ENCODE measurements around the gene HHLA2.
A peak's percentile ranks its signal among the peaks of the same experiment; 100 is the strongest.

HHLA2 gene

DNA sequence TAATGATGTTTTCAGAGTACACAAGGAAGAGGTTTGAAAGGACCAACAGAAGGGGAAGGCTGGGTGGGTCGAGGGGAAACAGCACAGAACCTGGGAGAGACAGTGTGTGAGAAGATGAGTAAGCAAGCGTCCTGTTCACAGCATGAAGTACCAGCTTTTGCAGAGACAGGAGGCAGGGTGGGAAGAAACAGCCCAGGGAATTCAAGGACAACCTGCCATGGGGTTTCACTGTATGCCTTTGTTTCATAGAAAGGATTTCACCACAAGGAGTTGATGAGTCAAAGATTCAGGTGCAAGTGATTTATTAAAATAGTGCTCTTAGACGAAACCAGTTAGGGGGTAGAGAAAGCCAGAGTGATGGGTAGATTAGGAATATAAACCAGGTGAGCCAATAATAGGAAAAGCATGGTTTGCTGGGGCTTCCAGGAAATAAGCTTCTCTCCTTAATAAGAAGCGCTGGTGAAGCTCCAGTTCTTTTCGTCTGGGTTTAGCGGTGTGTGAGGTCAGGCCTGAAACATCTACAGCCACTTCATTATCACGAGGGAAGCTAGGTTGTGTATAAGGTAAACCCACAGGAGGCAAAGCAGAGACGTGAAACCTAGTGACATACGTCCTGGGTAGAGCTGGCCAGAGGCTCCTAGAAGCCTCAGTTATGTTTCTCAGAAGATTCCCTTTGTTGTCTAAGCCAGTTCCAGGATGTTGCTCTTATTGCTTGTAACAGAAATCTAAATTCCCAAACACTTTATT is 3.9 kb downstream of the HHLA2 start:
- DNase-seq = no peak

GRCh38 chr3:108301695-108302404 is 5.5 kb downstream of the HHLA2 start:
- no peak for DNase-seq

- DNase-seq = no peak
Measured at GRCh38 chr3:108302570-108302969, 6.2 kb downstream of the HHLA2 start.

GRCh38 chr3:108305484-108306172 is 9.3 kb downstream of the HHLA2 start:
- no peak for DNase-seq

GRCh38 chr3:108311797-108312196 is 15.4 kb downstream of the HHLA2 start:
- DNase-seq = no peak

GRCh38 chr3:108312656-108313055 is 16.3 kb downstream of the HHLA2 start:
- DNase-seq = no peak

DNA sequence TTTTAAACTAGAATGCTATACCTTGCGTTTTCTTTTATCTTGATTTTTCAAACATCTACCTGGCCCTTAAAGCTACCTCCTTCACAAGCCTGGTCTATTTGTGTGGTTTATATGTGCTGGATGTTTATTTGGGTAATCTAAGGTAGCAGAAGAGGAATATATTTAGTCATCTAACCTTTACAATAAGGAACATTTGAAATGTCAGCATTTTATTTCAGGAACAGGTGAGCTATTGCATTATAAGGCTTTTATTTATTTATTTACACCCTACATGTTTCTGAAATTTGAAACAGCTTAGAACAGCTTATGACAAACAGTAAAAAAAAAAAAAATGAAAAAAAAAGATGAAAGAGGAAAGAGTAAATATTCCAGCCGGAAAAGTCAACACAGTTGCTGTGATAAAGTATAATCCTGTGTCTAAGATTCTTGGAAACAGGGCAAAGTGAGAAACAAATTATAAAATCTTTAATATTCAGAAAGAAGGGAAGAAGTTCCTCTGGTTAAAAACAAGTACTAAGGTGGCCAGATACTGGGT is 19.5 kb downstream of the HHLA2 start:
- no peak for DNase-seq

- DNase-seq = peak; percentile 79
Measured at GRCh38 chr3:108319428-108320082, 23.2 kb downstream of the HHLA2 start.

DNA sequence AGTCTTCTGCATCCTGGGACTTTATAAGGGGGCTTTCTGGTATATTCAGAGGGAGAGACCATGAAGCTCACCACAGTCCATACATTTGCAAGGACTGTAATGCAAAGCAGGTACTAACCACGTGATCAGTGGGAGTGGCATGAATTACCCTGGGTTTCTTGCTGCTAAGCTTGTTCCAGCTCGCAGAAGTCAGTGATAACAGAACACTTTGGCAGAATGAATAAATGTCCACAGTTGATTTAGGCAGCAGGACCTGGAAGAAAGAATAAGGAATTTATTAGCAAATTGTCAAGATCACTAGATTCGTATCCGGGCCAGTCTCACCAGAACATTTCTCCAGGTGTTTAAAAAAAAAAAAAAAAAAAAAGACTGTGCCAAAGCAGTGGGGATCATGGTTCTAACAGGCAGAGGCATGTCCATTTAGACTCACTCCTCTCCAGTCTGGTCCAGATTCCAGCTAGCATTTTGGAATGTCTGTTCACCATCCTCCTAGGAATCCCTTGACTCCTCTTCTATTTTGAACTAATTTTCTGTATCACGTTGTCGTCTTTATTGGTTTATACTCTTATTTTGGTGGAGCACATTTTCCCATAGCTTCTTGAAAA is 24.5 kb downstream of the HHLA2 start:
- no peak for DNase-seq

GRCh38 chr3:108322352-108322751 is 26.0 kb downstream of the HHLA2 start:
- no peak for DNase-seq

GRCh38 chr3:108324177-108324576 is 27.8 kb downstream of the HHLA2 start:
- no peak for DNase-seq

- no peak for DNase-seq
Measured at GRCh38 chr3:108327168-108327567, 30.8 kb downstream of the HHLA2 start.

GRCh38 chr3:108328821-108329486 is 32.6 kb downstream of the HHLA2 start:
- no peak for DNase-seq

- DNase-seq = no peak
Measured at GRCh38 chr3:108329508-108329907, 33.2 kb downstream of the HHLA2 start.

DNA sequence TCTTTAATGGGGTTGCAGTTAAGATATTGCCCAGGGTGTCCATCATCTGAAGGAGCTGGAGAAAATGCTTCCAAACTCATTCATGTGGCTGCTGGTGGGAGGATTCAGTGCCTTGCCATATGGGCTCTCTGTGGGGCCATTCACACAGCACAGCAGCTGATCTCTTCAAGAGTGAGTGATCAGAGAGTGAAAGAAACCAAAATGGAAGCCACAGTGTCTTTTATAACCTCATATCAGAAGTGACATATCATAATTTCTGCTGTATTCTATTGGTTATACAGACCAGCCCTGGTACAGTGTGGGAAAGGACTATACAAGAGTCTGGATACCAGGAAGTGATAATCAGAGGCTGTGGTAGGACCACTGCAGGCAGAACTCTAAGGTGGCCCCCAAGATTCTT is 33.6 kb downstream of the HHLA2 start:
- no peak for DNase-seq

- no peak for DNase-seq
Measured at GRCh38 chr3:108331792-108332191, 35.4 kb downstream of the HHLA2 start.

GRCh38 chr3:108333961-108334360 is 37.6 kb downstream of the HHLA2 start:
- DNase-seq = no peak

GRCh38 chr3:108334701-108335100 is 38.4 kb downstream of the HHLA2 start:
- no peak for DNase-seq

- DNase-seq = no peak
Measured at GRCh38 chr3:108338901-108339545, 42.7 kb downstream of the HHLA2 start.

- DNase-seq = no peak
Measured at GRCh38 chr3:108341911-108342310, 45.6 kb downstream of the HHLA2 start.

- DNase-seq = no peak
Measured at GRCh38 chr3:108342837-108343486, 46.6 kb downstream of the HHLA2 start.

Measured in NCI-H187 treated with DMSO at 0.1 percent for 48 hours (cell line).